ENCODE results near the gene CDH24.

DNA sequence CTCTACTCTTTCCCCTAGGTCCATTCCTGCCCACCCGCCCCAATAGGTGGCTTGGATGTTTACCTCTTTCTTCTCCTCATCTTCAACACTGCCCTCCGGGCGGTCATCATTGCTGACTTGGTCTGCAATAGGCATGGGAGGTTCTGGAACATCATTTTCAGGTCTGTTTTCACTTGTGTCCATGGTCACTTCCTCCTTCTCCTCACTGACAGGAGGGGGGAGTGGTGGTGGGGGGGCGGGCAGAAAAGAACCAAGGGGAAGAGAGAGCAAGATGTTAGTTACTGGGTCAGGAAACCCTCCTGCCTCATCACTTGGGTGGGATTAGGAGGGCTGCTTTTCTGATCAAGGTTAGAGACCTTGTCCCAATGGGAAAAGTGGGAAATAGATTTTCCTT lies 12.1 kb upstream of the CDH24 start:
- TF ChIP-seq ESRRA (IDR thresholded peaks at IDR 0.05; ENCODE audit: borderline replicate concordance, low read depth) (no peak), TEAD4 (IDR thresholded peaks at IDR 0.05; ENCODE audit: low read length) (no peak), TEAD4 (CRISPR knock-in tag; IDR thresholded peaks at IDR 0.05; ENCODE audit: borderline replicate concordance) (no peak), TFAM (CRISPR knock-in tag; conservative IDR thresholded peaks at IDR 0.05) (no peak), ZNF780A (CRISPR knock-in tag; IDR thresholded peaks at IDR 0.05) (no peak)
